IMR-90 (cell line): ENCODE results near the gene TEX44. TPM values are rescaled to one million over a fixed set of nuclear protein-coding genes. Genes with fewer than 3 reads are reported as not detected.

Source experiments
- ATAC-seq: fragments of 200-7000 bp; cut with Tn5 transposase; 2 replicates; pipeline ENCODE4 v1.9.1; 2020; ENCODE audit warnings: low read depth, mild to moderate bottlenecking, moderate library complexity
- BruUV-seq: library from RNA; stranded (reverse); fragments of 400-500 nt; replicated peaks from 2 replicates; lab custom pipeline; 2021; lab: Mats Ljungman, UMichigan
- CTCF ChIA-PET: fragments of 300-600 bp; formaldehyde crosslinking; extraction: SDS; loops from one replicate; lab custom pipeline; 2021; ENCODE audit warnings: antibody characterized with exemption; lab: Yijun Ruan, JAX
- POLR2A ChIA-PET: fragments of 300-600 bp; sonication (Branson Sonifier 250); formaldehyde crosslinking; loops from one replicate; lab custom pipeline; 2022; ENCODE audit warnings: antibody characterized with exemption; ENCODE audit not compliant: unreplicated experiment; lab: Charles Lee
- DNase-seq: peaks from one replicate; pipeline ENCODE4 v3.0.0; 2013
- H2AFZ ChIP-seq: replicated peaks from 2 replicates; pipeline ENCODE3; 2013; ENCODE audit warnings: low read length, mild to moderate bottlenecking; ENCODE audit not compliant: poor library complexity
- H2AK5ac ChIP-seq: 2 replicates; pipeline ENCODE4 v1.6.1; 2013; ENCODE audit warnings: low read depth, low read length, inconsistent platforms
- H2AK9ac ChIP-seq: replicated peaks from 2 replicates; pipeline ENCODE3; 2013; ENCODE audit warnings: mild to moderate bottlenecking, low read depth, low read length, moderate library complexity; ENCODE audit not compliant: poor library complexity
- H2BK120ac ChIP-seq: 2 replicates; pipeline ENCODE4 v1.6.1; 2013; ENCODE audit warnings: low read depth, low read length, inconsistent platforms
- H2BK15ac ChIP-seq: 3 replicates; pipeline ENCODE4 v1.6.1; 2013; ENCODE audit warnings: low read depth, low read length, inconsistent platforms
- H2BK20ac ChIP-seq: 2 replicates; pipeline ENCODE4 v1.6.1; 2013; ENCODE audit warnings: low read depth, mild to moderate bottlenecking, inconsistent platforms, low read length, moderate library complexity
- H2BK5ac ChIP-seq: 2 replicates; pipeline ENCODE4 v1.6.1; 2013; ENCODE audit warnings: mild to moderate bottlenecking, low read depth, low read length, inconsistent platforms; ENCODE audit not compliant: poor library complexity, severe bottlenecking
- H3K14ac ChIP-seq: replicated peaks from 2 replicates; pipeline ENCODE4 v1.6.1; 2013; ENCODE audit warnings: low read depth, low read length, inconsistent platforms
- H3K18ac ChIP-seq: 2 replicates; pipeline ENCODE4 v1.6.1; 2013; ENCODE audit warnings: low read depth, low read length, control low read depth
- H3K23ac ChIP-seq: 2 replicates; pipeline ENCODE4 v1.6.1; 2013; ENCODE audit warnings: low read depth, low read length, inconsistent platforms
- H3K27ac ChIP-seq: 2 replicates; pipeline ENCODE4 v1.5.1; 2013; ENCODE audit warnings: mild to moderate bottlenecking, control low read depth, low read length; ENCODE audit not compliant: insufficient read depth
- H3K27me3 ChIP-seq: 2 replicates; pipeline ENCODE4 v1.6.1; 2013; ENCODE audit warnings: low read length; ENCODE audit not compliant: control insufficient read depth, insufficient read depth
- H3K36me3 ChIP-seq: 2 replicates; pipeline ENCODE4 v1.6.1; 2013; ENCODE audit warnings: low read length, mixed read lengths; ENCODE audit not compliant: control insufficient read depth, insufficient read depth
- H3K4ac ChIP-seq: 2 replicates; pipeline ENCODE4 v1.6.1; 2013; ENCODE audit warnings: low read depth, low read length, inconsistent platforms
- H3K4me1 ChIP-seq: 2 replicates; pipeline ENCODE4 v1.6.1; 2013; ENCODE audit warnings: low read length, mixed read lengths; ENCODE audit not compliant: control insufficient read depth, insufficient read depth
- H3K4me2 ChIP-seq: 2 replicates; pipeline ENCODE4 v1.6.1; 2013; ENCODE audit warnings: low read depth, mild to moderate bottlenecking, control low read depth, low read length, moderate library complexity
- H3K4me3 ChIP-seq: 2 replicates; pipeline ENCODE4 v1.5.1; 2013; ENCODE audit warnings: low read depth, mild to moderate bottlenecking, control low read depth, low read length, moderate library complexity; ENCODE audit not compliant: insufficient read depth
- H3K56ac ChIP-seq: 2 replicates; pipeline ENCODE4 v1.6.1; 2013; ENCODE audit warnings: low read length, inconsistent platforms; ENCODE audit not compliant: insufficient read depth; ENCODE audit errors: extremely low read depth
- H3K79me1 ChIP-seq, 2 experiments: 2 replicates each; pipeline ENCODE4 v1.6.1; 2013; ENCODE audit warnings: low read length in 2 of 2, inconsistent platforms in 1 of 2, low read depth in 1 of 2
- H3K9ac ChIP-seq: 2 replicates; pipeline ENCODE4 v1.6.1; 2013; ENCODE audit warnings: low read depth, low read length, control low read depth
- H3K9me1 ChIP-seq: 2 replicates; pipeline ENCODE4 v1.6.1; 2013; ENCODE audit warnings: low read length, inconsistent platforms; ENCODE audit not compliant: insufficient read depth
- H3K9me3 ChIP-seq: 2 replicates; pipeline ENCODE4 v1.6.1; 2013; ENCODE audit warnings: low read length; ENCODE audit not compliant: control insufficient read depth, insufficient read depth
- H4K20me1 ChIP-seq: 2 replicates; pipeline ENCODE4 v1.6.1; 2013; ENCODE audit warnings: low read length, inconsistent platforms; ENCODE audit not compliant: insufficient read depth
- H4K5ac ChIP-seq: 2 replicates; pipeline ENCODE4 v1.6.1; 2013; ENCODE audit warnings: mild to moderate bottlenecking, low read depth, low read length, control low read depth
- H4K8ac ChIP-seq, 2 experiments: 2 replicates each; pipeline ENCODE4 v1.6.1; 2013; ENCODE audit warnings: low read depth in 2 of 2, low read length in 2 of 2, control low read depth in 1 of 2, inconsistent platforms in 1 of 2
- H4K91ac ChIP-seq: 2 replicates; pipeline ENCODE4 v1.6.1; 2013; ENCODE audit warnings: low read depth, low read length, inconsistent platforms; ENCODE audit not compliant: insufficient read depth
- MXI1 ChIP-seq: IDR thresholded peaks from 2 replicates; pipeline ENCODE4 v1.6.1; 2012; ENCODE audit warnings: low read depth, mild to moderate bottlenecking, low read length, moderate library complexity, borderline replicate concordance
- whole genome bisulfite sequencing, 2 experiments: methylation state at CpG; one replicate each; pipeline versions ENCODE4 v1.1.5 to v1.1.7; 2013; ENCODE audit warnings: missing lambda C conversion rate in 2 of 2; ENCODE audit not compliant: insufficient read length in 1 of 2; ENCODE audit errors: extremely low coverage in 2 of 2; 5-methylcytosine and 5-hydroxymethylcytosine counted together
- dilution Hi-C: fragments of 300-500 bp; cut with HindIII; formaldehyde crosslinking; loops from one replicate; pipeline ENCODE4 v1.14.3; 2018; ENCODE audit warnings: low sequenced_read_pairs; ENCODE audit not compliant: unreplicated experiment
- in situ Hi-C: fragments of 300-500 bp; cut with MboI; formaldehyde crosslinking; loops from 3 replicates; pipeline ENCODE4 v1.14.3; 2019; ENCODE audit warnings: low sequenced_read_pairs, inconsistent platforms, mixed read lengths
- intact Hi-C: fragments of 100-400 bp; cut with micrococcal nuclease; formaldehyde crosslinking; loops from 2 replicates; pipeline ENCODE4 v1.10.0; 2022
- polyA plus RNA-seq, 3 experiments: library from polyadenylated mRNA; depleted of rRNA; stranded (reverse); fragments of >200 nt; gene quantifications; 2 replicates each; pipeline ENCODE4 v1.2.3, GENCODE V29; 2012; ENCODE audit warnings: low replicate concordance in 1 of 3
- total RNA-seq: library from RNA; depleted of rRNA; stranded (reverse); fragments of >200 nt; gene quantifications from 2 replicates; pipeline ENCODE4 v1.2.3, GENCODE V29; 2012
- TF ChIP-seq, protein P1 (sequence below): fragments of 150-350 bp; IDR thresholded peaks from 2 replicates; pipeline ENCODE4 v1.6.1; 2016; ENCODE audit warnings: low read depth, mild to moderate bottlenecking, low read length, moderate library complexity, borderline replicate concordance
- TF ChIP-seq, protein P2 (sequence below): fragments of 150-350 bp; IDR thresholded peaks from 2 replicates; pipeline ENCODE4 v1.6.1; 2017; ENCODE audit warnings: mild to moderate bottlenecking, antibody characterized with exemption, low read length, low read depth

TEX44 gene
- total and polyA plus RNA-seq, 2 of the 4 experiments (the other 2 are of a cell fraction), result not detected

DNA sequence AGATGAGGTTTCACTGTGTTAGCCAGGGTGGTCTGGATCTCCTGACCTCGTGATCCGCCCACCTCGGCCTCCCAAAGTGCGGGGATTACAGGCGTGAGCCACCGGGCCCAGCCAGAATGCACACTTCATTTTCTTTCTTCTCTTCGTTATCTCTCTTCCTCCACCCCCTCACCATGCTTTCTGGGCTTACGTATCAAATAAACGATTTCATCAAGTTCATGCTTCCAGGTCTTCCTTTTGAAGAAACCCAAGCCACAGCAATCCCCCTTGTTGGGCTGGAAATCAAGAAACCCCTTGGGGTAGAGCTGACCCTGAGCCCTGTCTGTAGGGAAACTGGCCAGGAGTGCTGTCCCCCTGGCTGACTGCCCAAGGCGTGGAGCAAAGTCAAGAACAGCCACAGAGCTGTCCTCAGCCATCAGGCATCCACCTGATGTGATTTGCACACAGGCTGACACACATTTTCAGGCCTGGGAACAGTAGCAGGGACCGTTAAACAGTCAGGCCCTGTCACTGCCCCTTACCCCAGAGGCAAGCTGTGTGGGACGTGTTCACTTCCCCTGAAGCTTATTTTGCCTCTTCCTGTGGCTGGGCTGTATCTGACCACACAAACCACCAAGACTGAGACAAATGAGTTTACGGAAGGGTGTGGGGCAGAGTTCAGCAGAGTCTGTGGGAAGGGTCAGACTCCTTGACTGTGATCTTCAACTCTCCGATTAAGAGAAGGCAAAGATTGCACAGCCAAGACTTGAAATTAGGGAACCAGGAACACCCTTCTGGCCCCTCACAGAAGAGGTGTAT lies 47.4 kb upstream of the TEX44 start:
- Histone ChIP-seq H3K14ac (0 out of 2 replicates have a peak overlapping the region, but pooled peaks have one; percentile 65), H3K4ac (0 out of 2 replicates have a peak overlapping the region, but pooled peaks have one; percentile 29), H3K27ac (no peak overlapping the region), H3K79me1 (no peaks in the 10 kb centered on the region), H4K5ac (no peak overlapping the region), H3K36me3 (no peaks in the 10 kb centered on the region), H3K18ac (no peak overlapping the region), H3K56ac (no peak overlapping the region), H2AFZ (peak overlapping the region; percentile 74), H4K91ac (no peak overlapping the region), H4K20me1 (no peaks in the 10 kb centered on the region), H3K23ac (no peak overlapping the region), H2AK5ac (no peak overlapping the region), H3K4me1 (peaks cover 5% of the 10 kb centered on the region; the same call in 1 of the 2 replicates), H2BK5ac (no peak overlapping the region), H2AK9ac (peak overlapping the region; percentile 61), H3K4me2 (no peak overlapping the region), H2BK20ac (no peak overlapping the region), H3K9me1 (peaks cover 5% of the 10 kb centered on the region), H3K4me3 (no peak overlapping the region), H4K8ac (peak overlapping the region in 1 of 2 experiments; percentile 5; a peak in 1 of 4 replicates), H3K9me3 (peaks cover 5% of the 10 kb centered on the region), H2BK120ac (no peak overlapping the region), H3K9ac (no peak overlapping the region), H3K27me3 (peaks cover 9% of the 10 kb centered on the region), H2BK15ac (no peak overlapping the region)
- dilution Hi-C loops (no loop called here), in situ Hi-C loops (no loop called here), intact Hi-C loops (no loop called here)
- ATAC-seq, result peak; percentile 48
- DNase-seq, result peak; percentile 53
- ChIA-PET CTCF (no interaction called here), POLR2A (no interaction called here)
- TF ChIP-seq, protein P1, sequence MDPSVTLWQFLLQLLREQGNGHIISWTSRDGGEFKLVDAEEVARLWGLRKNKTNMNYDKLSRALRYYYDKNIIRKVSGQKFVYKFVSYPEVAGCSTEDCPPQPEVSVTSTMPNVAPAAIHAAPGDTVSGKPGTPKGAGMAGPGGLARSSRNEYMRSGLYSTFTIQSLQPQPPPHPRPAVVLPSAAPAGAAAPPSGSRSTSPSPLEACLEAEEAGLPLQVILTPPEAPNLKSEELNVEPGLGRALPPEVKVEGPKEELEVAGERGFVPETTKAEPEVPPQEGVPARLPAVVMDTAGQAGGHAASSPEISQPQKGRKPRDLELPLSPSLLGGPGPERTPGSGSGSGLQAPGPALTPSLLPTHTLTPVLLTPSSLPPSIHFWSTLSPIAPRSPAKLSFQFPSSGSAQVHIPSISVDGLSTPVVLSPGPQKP, result no peak
- TF ChIP-seq MXI1, result no peak
- TF ChIP-seq, protein P2, sequence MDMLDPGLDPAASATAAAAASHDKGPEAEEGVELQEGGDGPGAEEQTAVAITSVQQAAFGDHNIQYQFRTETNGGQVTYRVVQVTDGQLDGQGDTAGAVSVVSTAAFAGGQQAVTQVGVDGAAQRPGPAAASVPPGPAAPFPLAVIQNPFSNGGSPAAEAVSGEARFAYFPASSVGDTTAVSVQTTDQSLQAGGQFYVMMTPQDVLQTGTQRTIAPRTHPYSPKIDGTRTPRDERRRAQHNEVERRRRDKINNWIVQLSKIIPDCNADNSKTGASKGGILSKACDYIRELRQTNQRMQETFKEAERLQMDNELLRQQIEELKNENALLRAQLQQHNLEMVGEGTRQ, result no peak
- BruUV-seq, result no TSS peak
- 44% methylated on average over 1 of the region's 14 CpGs; no CpG with 5 or more reads in 1 of the 2 experiments for WGBS, 2 experiments
